Renal cortex interstitium (tissue), 11 donors: ENCODE data around the gene KIF16B. TPM values are rescaled to one million over a fixed set of nuclear protein-coding genes. Genes with fewer than 3 reads are reported as not detected.
"Not testable (repeated sequence)": the region's sequence is repeated elsewhere in the genome, so short reads cannot be mapped to it uniquely, and the experiment has no call there.

ENCODE experiments used
- DNase-seq, 11 donors: peaks; one replicate each; pipeline ENCODE4 v3.0.0-alpha.2; 2013; ENCODE audit warnings: low read depth in 9 of 11, low spot score in 4 of 11; ENCODE audit errors: extremely low read depth in 1 of 11
- polyA plus RNA-seq, 3 donors: library from polyadenylated mRNA; unstranded; fragments of 120-200 nt; gene quantifications; one replicate each; pipeline ENCODE4 v1.2.1, GENCODE V29; 2013; ENCODE audit not compliant: insufficient read length in 3 of 3

KIF16B gene
- polyA plus RNA-seq, 3 donors, result 21.7 to 24.2 (median 22.8) TPM

DNA sequence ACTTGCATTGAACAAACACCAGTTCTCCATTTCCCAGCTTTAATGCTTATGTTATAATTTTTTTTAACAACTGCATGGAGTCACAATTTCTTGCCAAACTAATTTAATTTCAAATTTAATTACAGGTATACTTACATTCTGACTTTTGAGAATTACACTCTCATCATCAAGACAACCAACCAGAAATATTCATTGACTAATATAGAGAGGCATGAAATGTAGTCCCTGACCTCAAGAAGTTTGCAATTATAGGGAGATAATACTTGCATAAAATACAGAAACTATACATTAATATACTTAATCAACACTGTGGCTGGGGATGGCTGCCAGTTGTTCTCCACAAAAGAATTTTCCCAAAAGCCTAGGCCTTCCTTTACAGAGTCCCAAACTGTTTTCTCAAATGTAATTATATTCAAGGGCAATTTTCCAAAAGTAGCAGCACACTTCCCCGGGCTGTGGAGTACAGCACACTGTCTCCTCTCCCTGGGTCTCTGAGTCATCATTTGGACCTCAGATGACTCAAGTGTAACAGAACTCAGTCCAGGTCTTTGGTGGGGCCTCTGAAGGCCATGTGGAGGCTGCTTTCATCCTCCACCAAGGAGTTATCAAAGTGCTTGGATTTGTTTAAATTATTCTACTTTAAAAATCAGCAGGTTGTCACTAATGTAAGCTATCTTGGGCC, 114.1 kb downstream of the KIF16B start:
- DNase-seq, result no peak

DNA sequence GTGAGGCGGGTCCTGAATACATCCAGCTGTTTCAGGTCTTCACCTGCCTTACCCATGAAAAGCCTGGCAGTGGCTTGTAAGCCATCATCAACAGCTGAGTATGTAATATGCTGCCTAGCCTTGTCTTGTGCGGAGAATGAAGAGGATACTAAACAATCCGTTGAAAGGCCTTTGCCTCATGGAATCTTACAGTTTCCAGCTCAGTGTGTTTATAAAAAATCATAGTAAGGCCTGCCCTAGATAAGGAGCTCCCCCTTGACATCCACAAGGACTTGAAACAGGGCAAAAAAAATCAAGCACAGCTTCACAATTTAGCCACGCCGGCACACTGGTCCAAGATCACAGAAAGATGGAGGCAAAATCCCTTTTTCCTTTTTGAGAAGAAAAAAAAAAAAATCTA, 115.7 kb downstream of the KIF16B start:
- no peak for DNase-seq

GRCh38 chr20:16455324-16455723, 117.9 kb downstream of the KIF16B start:
- no peak for DNase-seq

DNA sequence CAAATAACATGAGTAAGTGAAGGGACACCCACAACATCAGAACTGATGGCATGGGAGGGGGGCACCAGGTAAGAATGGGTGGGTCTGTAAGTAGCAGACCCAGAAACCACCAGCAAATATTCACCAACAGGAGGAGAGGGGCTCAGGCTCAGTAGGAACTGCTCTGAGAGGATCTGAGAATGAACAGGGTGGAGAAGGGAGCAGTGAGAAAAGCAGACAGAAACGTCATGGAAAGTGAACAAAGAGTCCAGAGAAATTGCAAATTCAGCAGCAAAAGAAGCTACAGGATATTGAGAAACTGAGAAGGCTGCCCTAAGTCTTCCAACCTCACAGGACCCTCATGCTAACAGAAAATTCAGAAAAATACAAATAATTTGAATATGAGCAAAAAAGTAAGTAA, 121.3 kb downstream of the KIF16B start:
- DNase-seq, result no peak

- no peak for DNase-seq
These were observed 122.2 kb downstream of the KIF16B start for GRCh38 chr20:16451001-16451400.

DNA sequence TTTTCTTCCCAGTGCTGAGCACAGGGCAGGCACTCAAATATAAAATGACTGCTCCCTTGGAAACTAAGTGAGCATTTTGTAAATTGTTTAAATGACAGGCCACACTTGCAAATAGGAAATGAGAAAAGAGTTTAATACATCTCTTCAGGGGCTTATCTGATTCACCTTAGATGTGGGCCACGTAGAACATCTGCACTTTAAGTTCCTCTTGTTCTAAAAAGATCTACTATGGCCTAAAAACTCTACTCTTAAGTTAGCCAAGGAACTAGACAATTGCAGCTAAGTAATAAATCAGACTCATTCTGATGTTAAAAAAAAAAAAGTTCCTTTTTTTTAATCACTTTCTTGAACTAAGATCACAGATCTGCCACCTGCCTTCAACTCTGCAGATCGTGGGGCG, 126.3 kb downstream of the KIF16B start:
- DNase-seq, result no peak

GRCh38 chr20:16446246-16446645, 127.0 kb downstream of the KIF16B start:
- no peak for DNase-seq

DNA sequence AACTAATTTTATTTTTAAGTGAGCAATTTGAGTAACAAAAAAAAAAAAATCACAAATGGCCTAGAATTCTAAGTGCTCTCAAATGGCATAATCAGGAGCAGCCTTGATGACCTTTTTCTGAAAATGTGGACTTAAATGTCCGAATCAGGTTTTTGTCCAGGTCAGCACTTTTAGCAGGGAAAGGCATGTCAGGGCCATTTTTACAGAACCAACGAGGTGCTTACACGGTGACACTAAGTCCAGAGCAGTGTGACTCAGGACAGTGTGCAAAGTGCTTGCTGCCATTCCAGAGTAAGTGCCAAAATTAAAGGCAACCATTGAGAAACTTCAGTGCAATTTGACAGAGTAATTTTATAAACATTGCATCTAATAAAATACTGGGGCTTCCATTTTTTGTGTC, 127.8 kb downstream of the KIF16B start:
- DNase-seq, result no peak

DNA sequence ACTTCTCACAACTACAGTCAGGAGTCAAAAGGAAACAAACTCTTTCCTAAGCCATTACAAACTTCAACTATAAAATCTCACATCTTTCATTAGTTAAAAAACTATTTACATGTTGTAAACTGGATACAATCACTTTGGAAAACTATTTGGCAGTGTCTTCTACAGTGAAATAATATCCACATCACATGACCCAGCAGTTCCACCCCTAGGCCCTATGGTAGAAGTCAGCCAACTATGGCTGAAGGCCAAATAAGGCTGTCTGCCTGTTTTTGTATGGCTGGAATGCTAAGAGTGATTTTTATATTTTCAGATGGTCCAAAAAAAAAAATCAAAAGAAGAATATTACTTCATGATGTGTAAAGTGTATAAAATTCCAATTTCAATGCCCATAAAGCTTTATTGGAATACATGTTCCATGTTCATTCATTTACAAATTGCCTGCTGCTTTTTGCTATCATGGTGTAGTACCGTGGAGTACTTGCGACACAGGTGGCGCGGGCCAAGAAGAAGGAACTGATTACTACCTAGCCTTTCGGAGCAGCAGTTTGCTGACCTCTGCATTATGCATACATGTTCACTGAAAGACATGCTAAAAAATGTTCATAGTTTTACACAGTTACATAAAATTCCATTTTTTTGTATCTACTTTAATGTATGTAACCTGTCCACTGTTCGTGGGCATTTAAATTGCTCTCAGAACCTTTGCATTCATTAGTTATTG, 129.0 kb downstream of the KIF16B start:
- peak in 2 of 11 donors; percentile 13 to 18 for DNase-seq

- DNase-seq, result no peak
These were observed 131.6 kb downstream of the KIF16B start for GRCh38 chr20:16441546-16442164.

DNA sequence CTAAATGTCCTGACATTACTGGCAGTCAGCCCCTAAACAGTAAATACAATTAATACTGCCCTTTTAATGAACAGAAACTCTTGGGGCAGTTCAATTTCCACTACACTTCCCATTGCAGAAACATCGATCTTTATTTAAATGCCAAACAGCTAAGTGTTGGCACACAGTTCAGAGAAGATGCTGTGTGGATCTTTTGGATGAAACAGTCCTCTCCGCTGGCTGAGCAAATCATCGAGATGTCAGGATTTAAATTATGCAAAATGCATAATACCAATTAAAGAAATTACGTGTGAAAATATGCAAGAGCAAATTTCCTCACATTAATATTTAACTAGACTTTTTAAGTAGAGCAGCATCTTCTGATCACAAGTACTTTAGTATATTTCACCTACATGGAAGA, 132.6 kb downstream of the KIF16B start:
- DNase-seq, result no peak

DNA sequence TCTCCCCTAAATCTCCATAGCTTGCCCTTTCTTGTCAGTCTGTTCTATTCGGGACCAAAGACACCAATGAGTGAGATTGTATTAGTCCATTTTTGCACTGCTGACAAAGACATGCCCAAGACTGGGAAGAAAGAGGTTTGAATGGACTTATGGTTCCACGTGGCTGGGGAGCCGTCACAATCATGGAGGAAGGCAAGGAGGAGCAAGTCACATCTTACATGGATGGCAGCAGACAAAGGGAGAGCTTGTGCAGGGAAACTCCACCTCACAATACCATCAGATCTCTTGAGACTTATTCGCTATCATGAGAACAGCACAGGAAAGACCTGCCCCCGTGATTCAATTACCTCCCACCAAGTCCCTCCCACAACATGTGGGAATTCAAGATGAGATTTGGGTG, 133.7 kb downstream of the KIF16B start:
- not testable (repeated sequence) for DNase-seq

- DNase-seq, result no peak
These were observed 135.1 kb downstream of the KIF16B start for GRCh38 chr20:16438100-16438499.

- no peak for DNase-seq
These were observed 135.8 kb downstream of the KIF16B start for GRCh38 chr20:16437387-16437996.

GRCh38 chr20:16434062-16434664, 139.1 kb downstream of the KIF16B start:
- DNase-seq, result peak in 5 of 11 donors; percentile 9 to 41 (median 31)

DNA sequence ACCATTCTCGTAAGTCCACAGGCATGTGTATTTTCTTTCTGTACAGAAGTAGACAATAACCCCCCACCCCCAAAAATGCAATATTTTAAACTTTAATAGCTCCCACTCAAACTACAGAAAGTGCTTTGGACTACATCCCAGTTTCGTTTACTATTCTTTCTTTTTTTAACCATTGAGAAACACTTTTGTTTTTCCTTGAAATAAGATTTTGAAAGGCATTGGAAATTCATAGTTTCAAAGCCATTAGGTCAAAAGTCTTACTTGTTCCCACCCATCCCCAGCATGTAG, 140.0 kb downstream of the KIF16B start:
- DNase-seq, result peak in 6 of 11 donors; percentile 25 to 67 (median 52)

DNA sequence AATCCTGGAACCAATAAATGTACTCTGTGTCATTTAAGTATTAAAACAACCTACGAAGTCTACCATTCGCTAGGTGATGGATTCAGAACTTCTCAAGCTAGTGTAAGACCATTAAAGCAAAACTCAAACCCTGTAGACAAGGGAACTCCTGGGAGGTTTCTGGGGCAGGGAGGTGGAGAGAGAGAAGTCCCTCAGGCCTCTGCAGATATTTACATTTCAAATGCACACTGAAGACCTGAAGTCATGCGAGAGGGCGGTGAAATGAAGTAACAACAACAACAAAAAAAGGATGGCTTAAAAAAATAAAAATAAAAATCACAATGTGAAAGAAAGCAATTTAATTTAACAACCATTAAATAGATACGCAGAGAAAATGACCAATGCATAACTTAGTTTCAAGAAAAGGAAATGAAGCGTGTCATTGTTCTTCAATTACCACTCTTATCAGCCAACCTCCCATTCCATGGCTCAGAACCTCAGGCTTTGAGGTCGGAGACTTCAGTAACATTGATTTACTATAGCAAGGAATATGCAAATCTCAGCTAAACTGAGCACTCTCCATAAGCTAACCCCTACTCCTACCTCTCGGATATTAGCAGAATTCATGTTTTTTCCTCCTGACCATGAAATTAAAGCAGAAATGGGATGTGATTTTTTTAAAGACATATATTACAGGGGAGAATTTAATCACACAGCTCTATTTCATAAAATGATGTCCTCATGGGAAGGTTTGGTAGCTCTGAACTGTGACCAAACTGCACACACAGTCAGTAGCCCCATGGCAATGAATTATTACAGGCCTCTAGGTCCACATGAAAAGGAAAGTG, 140.6 kb downstream of the KIF16B start:
- peak in 4 of 11 donors; percentile 23 to 58 (median 36) for DNase-seq

DNA sequence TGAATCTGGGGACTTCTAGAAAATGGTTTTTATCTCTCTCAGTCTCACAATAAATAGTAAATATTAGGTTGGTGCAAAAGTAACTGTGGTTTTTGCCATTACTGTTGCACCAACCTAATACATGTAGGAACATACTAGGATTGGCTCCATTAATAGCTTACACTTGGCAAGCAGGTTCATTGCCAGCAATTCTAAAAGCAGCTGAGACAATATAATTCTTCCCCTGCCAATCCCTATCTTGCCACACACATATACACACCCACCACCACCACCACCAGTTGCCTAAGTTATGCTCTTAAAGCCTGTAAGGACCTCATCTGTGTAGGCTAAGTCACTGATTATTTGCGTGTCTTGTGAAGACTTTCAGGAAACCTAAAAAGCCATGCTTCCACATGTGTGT, 145.1 kb downstream of the KIF16B start:
- DNase-seq, result no peak

- DNase-seq, result no peak
These were observed 145.7 kb downstream of the KIF16B start for GRCh38 chr20:16427571-16427970.
